HCT116 (cell line): ENCODE measurements around the gene INO80. TPM values are rescaled to one million over a fixed set of nuclear protein-coding genes. Genes with fewer than 3 reads are reported as not detected.
"Not testable (repeated sequence)": the region's sequence is repeated elsewhere in the genome, so short reads cannot be mapped to it uniquely, and the experiment has no call there.

Experiments
- ATAC-seq: fragments of 200-7000 bp; cut with Tn5 transposase; 2 replicates; pipeline ENCODE4 v1.9.1; 2020; ENCODE audit warnings: mild to moderate bottlenecking, moderate library complexity
- BruUV-seq: library from RNA; stranded (reverse); fragments of 400-500 nt; replicated peaks from 2 replicates; lab custom pipeline; 2021; lab: Mats Ljungman, UMichigan
- CTCF ChIA-PET: fragments of 300-600 bp; sonication (Branson Sonifier 250); formaldehyde crosslinking; loops from one replicate; lab custom pipeline; 2021; ENCODE audit warnings: antibody characterized with exemption; lab: Charles Lee
- POLR2A ChIA-PET: fragments of 300-600, 350-600 bp; sonication (Branson Sonifier 250); formaldehyde crosslinking; loops from one replicate; lab custom pipeline; 2021; ENCODE audit warnings: antibody characterized with exemption; lab: Charles Lee
- RAD21 ChIA-PET, 2 experiments: fragments of 300-600 bp; sonication (Branson Sonifier 250); formaldehyde crosslinking; loops; one replicate each; lab custom pipeline; 2023; ENCODE audit warnings: low total read pairs in 2 of 2; ENCODE audit not compliant: uncharacterized antibody in 2 of 2, unreplicated experiment in 2 of 2, low non-redundant PET in 1 of 2; lab: Charles Lee
- DNase-seq: peaks from one replicate; pipeline ENCODE4 v3.0.0-alpha.2; 2010; ENCODE audit warnings: low read depth, low spot score
- H2AFZ ChIP-seq: fragments of 200-600 bp; shearing (Covaris generic), sonication (generic); 2 replicates; pipeline ENCODE4 v1.6.1; 2017; ENCODE audit warnings: low read depth, mixed run types, mixed read lengths, antibody characterized with exemption, low read length; ENCODE audit not compliant: poor library complexity, severe bottlenecking
- H3K27ac ChIP-seq: 2 replicates; pipeline ENCODE4 v1.5.1; 2012; ENCODE audit warnings: low read depth, low read length
- H3K27me3 ChIP-seq: fragments of 200-600 bp; sonication (generic); 2 replicates; pipeline ENCODE4 v1.6.1; 2016; ENCODE audit warnings: mixed run types, low read length, mixed read lengths; ENCODE audit not compliant: insufficient read depth
- H3K36me3 ChIP-seq, 2 experiments: fragments of 200-500 bp in 1 of 2; fragments of 200-600 bp in 1 of 2; sonication (Bioruptor generic) in 1 of 2; sonication (generic) in 1 of 2; 2 replicates each; pipeline versions ENCODE4 v1.5.1 to v1.6.1; 2014 to 2016; ENCODE audit warnings: low read length in 2 of 2, inconsistent platforms in 1 of 2, mixed read lengths in 1 of 2, mixed run types in 1 of 2; ENCODE audit not compliant: insufficient read depth in 2 of 2, control insufficient read depth in 1 of 2
- H3K4me1 ChIP-seq, 2 experiments: fragments of 200-600 bp in 1 of 2; sonication (generic) in 1 of 2; 2 replicates each; pipeline versions ENCODE4 v1.5.1 to v1.6.1; 2012 to 2017; ENCODE audit warnings: low read length in 2 of 2, inconsistent platforms in 1 of 2, mild to moderate bottlenecking in 1 of 2, mixed read lengths in 1 of 2, mixed run types in 1 of 2, moderate library complexity in 1 of 2; ENCODE audit not compliant: insufficient read depth in 2 of 2, control insufficient read depth in 1 of 2
- H3K4me2 ChIP-seq: fragments of 200-600 bp; sonication (generic); 2 replicates; pipeline ENCODE4 v1.6.1; 2017; ENCODE audit warnings: mixed run types, low read length, mixed read lengths
- H3K4me3 ChIP-seq, 2 experiments: fragments of 200-600 bp in 1 of 2; sonication (generic) in 1 of 2; replicated peaks in 1 of 2; 2 replicates each; pipeline ENCODE4 v1.5.1; 2011 to 2016; ENCODE audit warnings: low read length in 2 of 2, control low read depth in 1 of 2, low read depth in 1 of 2, mild to moderate bottlenecking in 1 of 2, mixed read lengths in 1 of 2, mixed run types in 1 of 2
- H3K79me2 ChIP-seq: fragments of 200-600 bp; sonication (generic); 2 replicates; pipeline ENCODE4 v1.6.1; 2017; ENCODE audit warnings: mild to moderate bottlenecking, mixed run types, low read length, moderate library complexity, mixed read lengths; ENCODE audit not compliant: insufficient read depth
- H3K9ac ChIP-seq: fragments of 200-600 bp; sonication (generic); 2 replicates; pipeline ENCODE4 v1.6.1; 2016; ENCODE audit warnings: low read length, mixed read lengths
- H3K9me2 ChIP-seq: fragments of 200-600 bp; sonication (generic), shearing (Covaris generic); 2 replicates; pipeline ENCODE4 v1.6.1; 2017; ENCODE audit warnings: mixed run types, mild to moderate bottlenecking, moderate library complexity; ENCODE audit not compliant: insufficient read depth
- H3K9me3 ChIP-seq, 2 experiments: fragments of 200-500 bp in 1 of 2; fragments of 200-600 bp in 1 of 2; sonication (Bioruptor generic) in 1 of 2; sonication (generic) in 1 of 2; 2 replicates each; pipeline ENCODE4 v1.6.1; 2014 to 2017; ENCODE audit warnings: low read length in 2 of 2, mixed read lengths in 2 of 2, inconsistent platforms in 1 of 2, low read depth in 1 of 2, mild to moderate bottlenecking in 1 of 2, mixed run types in 1 of 2, moderate library complexity in 1 of 2; ENCODE audit not compliant: control insufficient read depth in 1 of 2, insufficient read depth in 1 of 2
- H4K20me1 ChIP-seq: fragments of 200-600 bp; sonication (generic), shearing (Covaris generic); 2 replicates; pipeline ENCODE4 v1.6.1; 2017; ENCODE audit warnings: mixed run types, mild to moderate bottlenecking, moderate library complexity; ENCODE audit not compliant: insufficient read depth
- CEBPB ChIP-seq: IDR thresholded peaks from 2 replicates; pipeline ENCODE4 v1.6.1; 2012; ENCODE audit warnings: low read depth
- CTCF ChIP-seq, 3 experiments: fragments of 200-600 bp in 1 of 3; sonication (generic) in 1 of 3; IDR thresholded peaks in 2 of 3; conservative IDR thresholded peaks in 1 of 3; 2 replicates each; pipeline ENCODE4 v1.5.1; 2012 to 2017; ENCODE audit warnings: low read depth in 2 of 3, low read length in 2 of 3, antibody characterized with exemption in 1 of 3, borderline replicate concordance in 1 of 3, control low read depth in 1 of 3, mild to moderate bottlenecking in 1 of 3, mixed read lengths in 1 of 3, mixed run types in 1 of 3, moderate library complexity in 1 of 3; ENCODE audit not compliant: insufficient read depth in 1 of 3
- EGR1 ChIP-seq: IDR thresholded peaks from 2 replicates; pipeline ENCODE4 v1.6.1; 2012; ENCODE audit warnings: low read depth
- EZH2 ChIP-seq: fragments of 200-600 bp; sonication (generic); IDR thresholded peaks from 2 replicates; pipeline ENCODE4 v1.6.1; 2017; ENCODE audit warnings: antibody characterized with exemption, mixed run types
- JUND ChIP-seq: IDR thresholded peaks from 2 replicates; pipeline ENCODE4 v1.6.1; 2012
- MAX ChIP-seq: IDR thresholded peaks from 2 replicates; pipeline ENCODE4 v1.6.1; 2012
- RAD21 ChIP-seq: IDR thresholded peaks from 2 replicates; pipeline ENCODE4 v1.6.1; 2012; ENCODE audit warnings: low read depth, mild to moderate bottlenecking
- SP1 ChIP-seq: IDR thresholded peaks from 2 replicates; pipeline ENCODE4 v1.6.1; 2012; ENCODE audit warnings: low read depth
- SRF ChIP-seq: IDR thresholded peaks from 2 replicates; pipeline ENCODE4 v1.6.1; 2012; ENCODE audit warnings: low read depth
- TCF7L2 ChIP-seq: IDR thresholded peaks from 2 replicates; pipeline ENCODE4 v1.7.0; 2011; ENCODE audit warnings: borderline replicate concordance, inconsistent platforms; ENCODE audit not compliant: insufficient read depth, insufficient read length; ENCODE audit errors: extremely low read depth
- ZFX ChIP-seq: fragments of 450-650 bp; IDR thresholded peaks from 2 replicates; pipeline ENCODE4 v1.6.1; 2017
- intact Hi-C: fragments of 100-400 bp; cut with micrococcal nuclease; formaldehyde crosslinking; loops from 2 replicates; pipeline ENCODE4 v1.10.0; 2022
- total RNA-seq: library from RNA; stranded (reverse); gene quantifications from one replicate; pipeline ENCODE4 v1.2.1, GENCODE V29; 2021; ENCODE audit not compliant: unreplicated experiment

The INO80 gene
- total RNA-seq, 1 experiment from 2014 or later, result 28.2 TPM

- no peak for ATAC-seq
- CTCF ChIA-PET, result no interaction called here
- no peak overlapping the region for H3K4me3 ChIP-seq
- no peaks in the 10 kb centered on the region for H3K79me2 ChIP-seq
- no TSS peak for BruUV-seq
- peaks cover 13 to 14% of the 10 kb centered on the region in 2 experiments for H3K4me1 ChIP-seq
- no peak overlapping the region for H3K9ac ChIP-seq
- DNase-seq, result no peak
- H3K9me3 ChIP-seq, result no peaks in the 10 kb centered on the region
- H2AFZ ChIP-seq, result no peak overlapping the region
- no peaks in the 10 kb centered on the region for H3K27me3 ChIP-seq
- H3K4me2 ChIP-seq, result no peak overlapping the region
- RAD21 ChIA-PET, result no interaction called here
- H3K9me2 ChIP-seq, result no peaks in the 10 kb centered on the region
- no peak for TF ChIP-seq EZH2
- TF ChIP-seq CEBPB, result no peak
- TF ChIP-seq SP1, result no peak
- TF ChIP-seq TCF7L2, result no peak
- TF ChIP-seq ZFX, result no peak
- no peak for TF ChIP-seq RAD21
- no peak for TF ChIP-seq EGR1
- no peak for TF ChIP-seq CTCF (IDR thresholded peaks at IDR 0.05 in 2 of 3, conservative IDR thresholded peaks at IDR 0.05 in 1 of 3; ENCODE audit: borderline replicate concordance in 1 of 3, insufficient read depth in 1 of 3, low read depth in 2 of 3, low read length in 2 of 3)
- TF ChIP-seq SRF, result no peak
- no peak for TF ChIP-seq JUND
- TF ChIP-seq MAX, result no peak
- intact Hi-C loops, result no loop called here
- no peaks in the 10 kb centered on the region for H3K36me3 ChIP-seq
- POLR2A ChIA-PET, result interaction anchor here (5.5 kb wide), 1 partner anchor 11 kb away, joined by 44 read pairs; the partner anchor contains the start of gene CHAC1
- H3K27ac ChIP-seq, result no peak overlapping the region
- H4K20me1 ChIP-seq, result no peaks in the 10 kb centered on the region
Observed at GRCh38 chr15:40963201-40963600, 152.9 kb downstream of the INO80 start.

GRCh38 chr15:40962317-40962716, 153.8 kb downstream of the INO80 start:
- BruUV-seq, H3K36me3 ChIP-seq, H2AFZ ChIP-seq, DNase-seq, RAD21 ChIA-PET, H4K20me1 ChIP-seq, H3K27ac ChIP-seq, H3K9ac ChIP-seq, H3K9me3 ChIP-seq, H3K4me3 ChIP-seq, ATAC-seq, intact Hi-C loops, H3K79me2 ChIP-seq, H3K4me2 ChIP-seq, H3K27me3 ChIP-seq, H3K9me2 ChIP-seq: not testable (repeated sequence)
- ChIA-PET CTCF (interaction anchor here (1.2 kb wide), 1 partner anchor 21 kb away, joined by 4 read pairs; no protein-coding TSS in a partner anchor), POLR2A (interaction anchor here (5.5 kb wide), 1 partner anchor 10 kb away, joined by 44 read pairs; the partner anchor contains the start of gene CHAC1)
- peaks cover 11 to 14% of the 10 kb centered on the region in 2 experiments for H3K4me1 ChIP-seq

GRCh38 chr15:40961740-40962139, 154.3 kb downstream of the INO80 start:
- CTCF ChIA-PET, result interaction anchor here (1.2 kb wide), 1 partner anchor 20 kb away, joined by 4 read pairs; no protein-coding TSS in a partner anchor

More at GRCh38 chr15:40961740-40962139, 154.3 kb downstream of the INO80 start:
- H2AFZ ChIP-seq, H3K36me3 ChIP-seq, BruUV-seq, H3K79me2 ChIP-seq, DNase-seq, H3K9me2 ChIP-seq, H3K4me2 ChIP-seq, H3K9me3 ChIP-seq, intact Hi-C loops, RAD21 ChIA-PET, H4K20me1 ChIP-seq, H3K27ac ChIP-seq, ATAC-seq, H3K4me3 ChIP-seq, H3K9ac ChIP-seq, H3K27me3 ChIP-seq: not testable (repeated sequence)
- H3K4me1 ChIP-seq, result peaks cover 11 to 14% of the 10 kb centered on the region in 2 experiments
- POLR2A ChIA-PET, result interaction anchor here (5.5 kb wide), 1 partner anchor 10 kb away, joined by 44 read pairs; the partner anchor contains the start of gene CHAC1
